ENCODE results near the gene STAP1.
"Not testable (repeated sequence)": the region's sequence is repeated elsewhere in the genome, so short reads cannot be mapped to it uniquely, and the experiment has no call there.

STAP1 gene

GRCh38 chr4:67604749-67605148, 46.2 kb downstream of the STAP1 start:
- Histone ChIP-seq H3K4me3 (ENCODE audit: low read depth in 1 of 2, low read length in 2 of 2) (no peak overlapping the region), H3K36me3 (ENCODE audit: control insufficient read depth in 1 of 2, insufficient read depth in 2 of 2, low read length in 2 of 2) (peaks cover 0 to 2% of the 10 kb centered on the region in 2 donors), H3K27me3 (ENCODE audit: control insufficient read depth in 1 of 2, insufficient read depth in 2 of 2, low read length in 2 of 2) (no peaks in the 10 kb centered on the region), H3K27ac (ENCODE audit: low read depth, low read length) (no peak overlapping the region), H3K9me3 (ENCODE audit: control insufficient read depth in 1 of 2, low read length in 2 of 2) (peaks cover 1% of the 10 kb centered on the region in 2 donors), H3K4me1 (ENCODE audit: control insufficient read depth in 1 of 2, insufficient read depth in 2 of 2, low read length in 2 of 2) (no peaks in the 10 kb centered on the region), H3K9ac (ENCODE audit: low read depth in 1 of 2, low read length in 2 of 2) (no peak overlapping the region)

DNA sequence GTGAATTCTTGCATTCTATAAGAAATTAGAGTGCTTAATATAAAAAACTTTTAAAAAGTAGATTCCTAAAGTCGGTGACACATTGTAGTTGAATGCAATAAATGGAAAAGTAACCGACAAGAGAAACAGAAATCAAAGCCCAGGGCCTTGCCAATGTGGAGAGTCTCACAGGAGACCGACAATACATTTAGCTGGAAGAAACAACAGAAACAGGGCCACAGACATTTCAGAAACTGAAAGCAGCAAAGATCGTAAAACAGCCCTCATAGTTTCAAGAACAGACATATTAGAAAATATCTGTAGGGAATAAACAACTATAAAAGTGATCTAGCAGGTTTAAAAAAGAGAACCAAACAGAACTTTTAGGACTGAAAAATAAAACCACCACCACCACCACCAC, 49.5 kb downstream of the STAP1 start:
- Histone ChIP-seq H3K9ac (ENCODE audit: low read depth in 1 of 2, low read length in 2 of 2) (no peak overlapping the region), H3K9me3 (ENCODE audit: control insufficient read depth in 1 of 2, low read length in 2 of 2) (peaks cover 4 to 5% of the 10 kb centered on the region in 2 donors), H3K27me3 (ENCODE audit: control insufficient read depth in 1 of 2, insufficient read depth in 2 of 2, low read length in 2 of 2) (no peaks in the 10 kb centered on the region), H3K4me3 (ENCODE audit: low read depth in 1 of 2, low read length in 2 of 2) (no peak overlapping the region), H3K4me1 (ENCODE audit: control insufficient read depth in 1 of 2, insufficient read depth in 2 of 2, low read length in 2 of 2) (no peaks in the 10 kb centered on the region), H3K36me3 (ENCODE audit: control insufficient read depth in 1 of 2, insufficient read depth in 2 of 2, low read length in 2 of 2) (peaks cover 0 to 5% of the 10 kb centered on the region in 2 donors), H3K27ac (ENCODE audit: low read depth, low read length) (no peak overlapping the region)

- no peak overlapping the region for H3K4me3 ChIP-seq (ENCODE audit: low read depth in 1 of 2, low read length in 2 of 2)
- H3K9ac ChIP-seq (ENCODE audit: low read depth in 1 of 2, low read length in 2 of 2) = no peak overlapping the region
- no peaks in the 10 kb centered on the region for H3K27me3 ChIP-seq (ENCODE audit: control insufficient read depth in 1 of 2, insufficient read depth in 2 of 2, low read length in 2 of 2)
- peaks cover 13 to 16% of the 10 kb centered on the region in 2 donors for H3K36me3 ChIP-seq (ENCODE audit: control insufficient read depth in 1 of 2, insufficient read depth in 2 of 2, low read length in 2 of 2)
- no peaks in the 10 kb centered on the region for H3K4me1 ChIP-seq (ENCODE audit: control insufficient read depth in 1 of 2, insufficient read depth in 2 of 2, low read length in 2 of 2)
- peaks cover 4 to 5% of the 10 kb centered on the region in 2 donors for H3K9me3 ChIP-seq (ENCODE audit: control insufficient read depth in 1 of 2, low read length in 2 of 2)
- H3K27ac ChIP-seq (ENCODE audit: low read depth, low read length) = no peak overlapping the region
Observed at GRCh38 chr4:67614186-67614585, 55.7 kb downstream of the STAP1 start.

DNA sequence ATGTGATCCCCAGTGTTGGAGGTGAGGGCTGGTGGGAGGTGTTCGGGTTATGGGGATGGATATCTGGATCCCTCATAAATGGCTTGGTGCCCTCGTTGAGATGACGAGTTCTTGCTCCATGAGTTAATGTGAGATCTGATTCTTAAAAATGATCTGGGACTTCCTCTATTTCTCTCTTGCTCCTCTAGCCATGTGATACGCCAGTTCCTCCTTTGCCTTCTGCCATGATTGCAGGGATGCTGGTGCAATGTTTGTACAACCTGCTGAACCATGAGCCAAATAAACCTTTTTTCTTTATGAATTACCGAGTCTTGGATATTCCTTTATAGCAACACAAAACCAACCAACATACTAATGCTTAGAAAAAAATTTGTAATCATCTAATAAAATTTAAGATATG, 56.6 kb downstream of the STAP1 start:
- H3K36me3 ChIP-seq (ENCODE audit: control insufficient read depth in 1 of 2, insufficient read depth in 2 of 2, low read length in 2 of 2) = peaks cover 12 to 18% of the 10 kb centered on the region in 2 donors
- no peak overlapping the region for H3K9ac ChIP-seq (ENCODE audit: low read depth in 1 of 2, low read length in 2 of 2)
- no peak overlapping the region for H3K4me3 ChIP-seq (ENCODE audit: low read depth in 1 of 2, low read length in 2 of 2)
- H3K27ac ChIP-seq (ENCODE audit: low read depth, low read length) = no peak overlapping the region
- H3K4me1 ChIP-seq (ENCODE audit: control insufficient read depth in 1 of 2, insufficient read depth in 2 of 2, low read length in 2 of 2) = no peaks in the 10 kb centered on the region
- H3K27me3 ChIP-seq (ENCODE audit: control insufficient read depth in 1 of 2, insufficient read depth in 2 of 2, low read length in 2 of 2) = no peaks in the 10 kb centered on the region
- H3K9me3 ChIP-seq (ENCODE audit: control insufficient read depth in 1 of 2, low read length in 2 of 2) = peaks cover 0 to under 1% of the 10 kb centered on the region in 2 donors

- Histone ChIP-seq H3K4me3 (ENCODE audit: low read depth in 1 of 2, low read length in 2 of 2) (no peak overlapping the region), H3K36me3 (ENCODE audit: control insufficient read depth in 1 of 2, insufficient read depth in 2 of 2, low read length in 2 of 2) (peaks cover 12 to 30% of the 10 kb centered on the region in 2 donors)
Observed at GRCh38 chr4:67616478-67616877, 58.0 kb downstream of the STAP1 start.

GRCh38 chr4:67624939-67625338, 66.4 kb downstream of the STAP1 start:
- H3K9ac ChIP-seq (ENCODE audit: low read depth in 1 of 2, low read length in 2 of 2) = no peak overlapping the region
- no peak overlapping the region for H3K27ac ChIP-seq (ENCODE audit: low read depth, low read length)
- no peak overlapping the region for H3K4me3 ChIP-seq (ENCODE audit: low read depth in 1 of 2, low read length in 2 of 2)
- peaks cover 20 to 62% of the 10 kb centered on the region in 2 donors for H3K36me3 ChIP-seq (ENCODE audit: control insufficient read depth in 1 of 2, insufficient read depth in 2 of 2, low read length in 2 of 2)
- no peaks in the 10 kb centered on the region for H3K4me1 ChIP-seq (ENCODE audit: control insufficient read depth in 1 of 2, insufficient read depth in 2 of 2, low read length in 2 of 2)
- H3K9me3 ChIP-seq (ENCODE audit: control insufficient read depth in 1 of 2, low read length in 2 of 2) = no peaks in the 10 kb centered on the region
- no peaks in the 10 kb centered on the region for H3K27me3 ChIP-seq (ENCODE audit: control insufficient read depth in 1 of 2, insufficient read depth in 2 of 2, low read length in 2 of 2)

More at GRCh38 chr4:67616478-67616877, 58.0 kb downstream of the STAP1 start:
- no peaks in the 10 kb centered on the region for H3K4me1 ChIP-seq (ENCODE audit: control insufficient read depth in 1 of 2, insufficient read depth in 2 of 2, low read length in 2 of 2)
- no peaks in the 10 kb centered on the region for H3K9me3 ChIP-seq (ENCODE audit: control insufficient read depth in 1 of 2, low read length in 2 of 2)
- H3K27me3 ChIP-seq (ENCODE audit: control insufficient read depth in 1 of 2, insufficient read depth in 2 of 2, low read length in 2 of 2) = no peaks in the 10 kb centered on the region
- no peak overlapping the region for H3K9ac ChIP-seq (ENCODE audit: low read depth in 1 of 2, low read length in 2 of 2)
- no peak overlapping the region for H3K27ac ChIP-seq (ENCODE audit: low read depth, low read length)

- Histone ChIP-seq H3K27ac (ENCODE audit: low read depth, low read length) (no peak overlapping the region), H3K9ac (ENCODE audit: low read depth in 1 of 2, low read length in 2 of 2) (no peak overlapping the region), H3K4me3 (ENCODE audit: low read depth in 1 of 2, low read length in 2 of 2) (no peak overlapping the region), H3K4me1 (ENCODE audit: control insufficient read depth in 1 of 2, insufficient read depth in 2 of 2, low read length in 2 of 2) (no peaks in the 10 kb centered on the region), H3K9me3 (ENCODE audit: control insufficient read depth in 1 of 2, low read length in 2 of 2) (no peaks in the 10 kb centered on the region), H3K36me3 (ENCODE audit: control insufficient read depth in 1 of 2, insufficient read depth in 2 of 2, low read length in 2 of 2) (peaks cover 9 to 39% of the 10 kb centered on the region in 2 donors), H3K27me3 (ENCODE audit: control insufficient read depth in 1 of 2, insufficient read depth in 2 of 2, low read length in 2 of 2) (no peaks in the 10 kb centered on the region)
Observed at GRCh38 chr4:67632492-67632891, 74.0 kb downstream of the STAP1 start.

- peaks cover 18 to 39% of the 10 kb centered on the region in 2 donors for H3K36me3 ChIP-seq (ENCODE audit: control insufficient read depth in 1 of 2, insufficient read depth in 2 of 2, low read length in 2 of 2)
- H3K27me3 ChIP-seq (ENCODE audit: control insufficient read depth in 1 of 2, insufficient read depth in 2 of 2, low read length in 2 of 2) = no peaks in the 10 kb centered on the region
- H3K4me3 ChIP-seq (ENCODE audit: low read depth in 1 of 2, low read length in 2 of 2) = no peak overlapping the region
- H3K9ac ChIP-seq (ENCODE audit: low read depth in 1 of 2, low read length in 2 of 2) = no peak overlapping the region
- no peak overlapping the region for H3K27ac ChIP-seq (ENCODE audit: low read depth, low read length)
- no peaks in the 10 kb centered on the region for H3K4me1 ChIP-seq (ENCODE audit: control insufficient read depth in 1 of 2, insufficient read depth in 2 of 2, low read length in 2 of 2)
- no peaks in the 10 kb centered on the region for H3K9me3 ChIP-seq (ENCODE audit: control insufficient read depth in 1 of 2, low read length in 2 of 2)
Observed at GRCh38 chr4:67634741-67635140, 76.2 kb downstream of the STAP1 start.

GRCh38 chr4:67635331-67635730, 76.8 kb downstream of the STAP1 start:
- H3K27me3 ChIP-seq (ENCODE audit: control insufficient read depth in 1 of 2, insufficient read depth in 2 of 2, low read length in 2 of 2) = no peaks in the 10 kb centered on the region
- H3K27ac ChIP-seq (ENCODE audit: low read depth, low read length) = no peak overlapping the region
- no peaks in the 10 kb centered on the region for H3K4me1 ChIP-seq (ENCODE audit: control insufficient read depth in 1 of 2, insufficient read depth in 2 of 2, low read length in 2 of 2)
- H3K9me3 ChIP-seq (ENCODE audit: control insufficient read depth in 1 of 2, low read length in 2 of 2) = no peaks in the 10 kb centered on the region
- H3K9ac ChIP-seq (ENCODE audit: low read depth in 1 of 2, low read length in 2 of 2) = no peak overlapping the region
- no peak overlapping the region for H3K4me3 ChIP-seq (ENCODE audit: low read depth in 1 of 2, low read length in 2 of 2)
- peaks cover 12 to 36% of the 10 kb centered on the region in 2 donors for H3K36me3 ChIP-seq (ENCODE audit: control insufficient read depth in 1 of 2, insufficient read depth in 2 of 2, low read length in 2 of 2)

GRCh38 chr4:67636978-67637377, 78.5 kb downstream of the STAP1 start:
- H3K9me3 ChIP-seq (ENCODE audit: control insufficient read depth in 1 of 2, low read length in 2 of 2); H3K27ac ChIP-seq (ENCODE audit: low read depth, low read length); H3K4me3 ChIP-seq (ENCODE audit: low read depth in 1 of 2, low read length in 2 of 2); H3K4me1 ChIP-seq (ENCODE audit: control insufficient read depth in 1 of 2, insufficient read depth in 2 of 2, low read length in 2 of 2); H3K27me3 ChIP-seq (ENCODE audit: control insufficient read depth in 1 of 2, insufficient read depth in 2 of 2, low read length in 2 of 2); H3K9ac ChIP-seq (ENCODE audit: low read depth in 1 of 2, low read length in 2 of 2): not testable (repeated sequence)
- peaks cover 11 to 32% of the 10 kb centered on the region in 2 donors for H3K36me3 ChIP-seq (ENCODE audit: control insufficient read depth in 1 of 2, insufficient read depth in 2 of 2, low read length in 2 of 2)

GRCh38 chr4:67638136-67638535, 79.6 kb downstream of the STAP1 start:
- H3K9ac ChIP-seq (ENCODE audit: low read depth in 1 of 2, low read length in 2 of 2) = no peak overlapping the region
- no peaks in the 10 kb centered on the region for H3K27me3 ChIP-seq (ENCODE audit: control insufficient read depth in 1 of 2, insufficient read depth in 2 of 2, low read length in 2 of 2)
- H3K36me3 ChIP-seq (ENCODE audit: control insufficient read depth in 1 of 2, insufficient read depth in 2 of 2, low read length in 2 of 2) = peaks cover 11 to 25% of the 10 kb centered on the region in 2 donors
- no peaks in the 10 kb centered on the region for H3K4me1 ChIP-seq (ENCODE audit: control insufficient read depth in 1 of 2, insufficient read depth in 2 of 2, low read length in 2 of 2)
- no peak overlapping the region for H3K27ac ChIP-seq (ENCODE audit: low read depth, low read length)
- H3K4me3 ChIP-seq (ENCODE audit: low read depth in 1 of 2, low read length in 2 of 2) = no peak overlapping the region
- H3K9me3 ChIP-seq (ENCODE audit: control insufficient read depth in 1 of 2, low read length in 2 of 2) = no peaks in the 10 kb centered on the region
